ENCODE measurements around the gene GNB1.

Gene GNB1

GRCh38 chr1:1833456-1833855 is 57.4 kb downstream of the GNB1 start:
- H3K4me3 ChIP-seq (ENCODE audit: low read depth, low read length), result no peak overlapping the region
- no peak for TF ChIP-seq CTCF (IDR thresholded peaks at IDR 0.05; ENCODE audit: low read depth, low read length)

GRCh38 chr1:1832820-1833219 is 58.1 kb downstream of the GNB1 start:
- no peak for TF ChIP-seq CTCF (IDR thresholded peaks at IDR 0.05; ENCODE audit: low read depth, low read length)
- no peak overlapping the region for H3K4me3 ChIP-seq (ENCODE audit: low read depth, low read length)

- no peak for TF ChIP-seq CTCF (IDR thresholded peaks at IDR 0.05; ENCODE audit: low read depth, low read length)
- H3K4me3 ChIP-seq (ENCODE audit: low read depth, low read length), result no peak overlapping the region
Measured at GRCh38 chr1:1832166-1832565, 58.7 kb downstream of the GNB1 start.

GRCh38 chr1:1827089-1827848 is 63.6 kb downstream of the GNB1 start:
- no peak for TF ChIP-seq CTCF (IDR thresholded peaks at IDR 0.05; ENCODE audit: low read depth, low read length)
- H3K4me3 ChIP-seq (ENCODE audit: low read depth, low read length), result no peak overlapping the region

DNA sequence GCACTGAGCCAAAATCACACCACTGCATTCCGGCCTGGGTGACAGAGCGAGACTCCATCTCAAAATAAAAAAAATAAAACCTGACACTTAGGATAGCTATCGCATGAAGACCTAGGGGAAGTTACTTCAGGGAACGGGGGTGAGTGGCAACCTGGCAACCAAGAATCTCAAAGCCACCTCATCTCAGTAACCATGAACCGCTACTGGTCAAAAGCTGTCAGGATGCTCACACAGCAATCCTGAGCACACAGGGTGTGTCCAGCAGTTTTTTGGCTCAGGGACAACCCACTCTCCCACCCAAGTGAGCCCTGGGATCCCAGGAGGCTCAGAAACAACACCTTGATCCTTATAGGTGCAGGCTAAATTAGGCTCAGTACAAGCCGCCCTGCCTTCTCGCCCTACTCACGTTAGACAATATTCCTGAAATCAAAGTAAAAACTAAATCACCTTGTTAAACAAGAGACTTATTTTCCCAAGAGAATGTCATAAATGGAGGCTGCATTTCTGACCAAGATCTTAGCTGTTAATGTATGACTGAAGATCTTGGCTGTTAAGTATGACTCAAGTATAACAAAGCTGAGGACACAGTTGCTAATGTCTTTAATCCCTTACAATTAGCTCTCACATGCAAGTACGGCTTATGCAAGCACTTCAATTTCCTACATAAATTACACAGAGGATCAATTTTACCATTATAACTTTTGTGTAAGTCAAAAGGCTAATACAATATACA is 64.4 kb downstream of the GNB1 start:
- H3K4me3 ChIP-seq (ENCODE audit: low read depth, low read length), result no peak overlapping the region
- no peak for TF ChIP-seq CTCF (IDR thresholded peaks at IDR 0.05; ENCODE audit: low read depth, low read length)

GRCh38 chr1:1825217-1825616 is 65.7 kb downstream of the GNB1 start:
- TF ChIP-seq CTCF (IDR thresholded peaks at IDR 0.05; ENCODE audit: low read depth, low read length), result no peak
- no peak overlapping the region for H3K4me3 ChIP-seq (ENCODE audit: low read depth, low read length)

GRCh38 chr1:1819762-1820161 is 71.1 kb downstream of the GNB1 start:
- H3K4me3 ChIP-seq (ENCODE audit: low read depth, low read length), result no peak overlapping the region
- TF ChIP-seq CTCF (IDR thresholded peaks at IDR 0.05; ENCODE audit: low read depth, low read length), result no peak

All from WI38 (cell line).